Retinal pigment epithelial cell (primary cell): ENCODE data around the gene CALM3.

Experiments
- DNase-seq: peaks from one replicate; pipeline ENCODE4 v3.0.0-alpha.2; 2010; ENCODE audit warnings: low read depth
- H3K4me3 ChIP-seq: 2 replicates; pipeline ENCODE4 v1.5.1; 2011; ENCODE audit warnings: mild to moderate bottlenecking, low read length, control low read depth, moderate library complexity
- TF ChIP-seq, protein P1 (sequence below): conservative IDR thresholded peaks from 2 replicates; pipeline ENCODE4 v1.5.1; 2011; ENCODE audit warnings: low read depth, low read length, control low read depth, inconsistent platforms

The CALM3 gene

DNA sequence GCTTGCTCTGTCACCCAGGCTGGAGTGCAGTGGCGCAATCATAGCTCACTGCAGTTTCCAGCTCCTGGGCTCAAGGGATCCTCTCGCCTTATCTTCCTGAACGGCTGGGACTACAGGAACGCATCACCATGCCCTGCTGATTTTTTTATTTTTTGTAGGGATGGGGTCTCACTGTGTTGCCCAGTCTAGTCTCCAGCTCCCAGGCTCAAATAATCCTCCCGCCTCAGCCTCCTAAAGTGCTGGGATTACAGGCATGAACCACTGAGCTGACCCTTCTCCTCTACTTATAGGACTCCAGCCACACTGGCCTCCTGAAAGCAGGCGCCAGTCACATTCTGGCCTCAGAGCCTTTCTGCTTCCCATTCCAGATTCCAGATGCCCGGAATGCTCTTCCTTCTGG is 49.3 kb downstream of the CALM3 start:
- no peak overlapping the region for H3K4me3 ChIP-seq
- TF ChIP-seq, protein P1, sequence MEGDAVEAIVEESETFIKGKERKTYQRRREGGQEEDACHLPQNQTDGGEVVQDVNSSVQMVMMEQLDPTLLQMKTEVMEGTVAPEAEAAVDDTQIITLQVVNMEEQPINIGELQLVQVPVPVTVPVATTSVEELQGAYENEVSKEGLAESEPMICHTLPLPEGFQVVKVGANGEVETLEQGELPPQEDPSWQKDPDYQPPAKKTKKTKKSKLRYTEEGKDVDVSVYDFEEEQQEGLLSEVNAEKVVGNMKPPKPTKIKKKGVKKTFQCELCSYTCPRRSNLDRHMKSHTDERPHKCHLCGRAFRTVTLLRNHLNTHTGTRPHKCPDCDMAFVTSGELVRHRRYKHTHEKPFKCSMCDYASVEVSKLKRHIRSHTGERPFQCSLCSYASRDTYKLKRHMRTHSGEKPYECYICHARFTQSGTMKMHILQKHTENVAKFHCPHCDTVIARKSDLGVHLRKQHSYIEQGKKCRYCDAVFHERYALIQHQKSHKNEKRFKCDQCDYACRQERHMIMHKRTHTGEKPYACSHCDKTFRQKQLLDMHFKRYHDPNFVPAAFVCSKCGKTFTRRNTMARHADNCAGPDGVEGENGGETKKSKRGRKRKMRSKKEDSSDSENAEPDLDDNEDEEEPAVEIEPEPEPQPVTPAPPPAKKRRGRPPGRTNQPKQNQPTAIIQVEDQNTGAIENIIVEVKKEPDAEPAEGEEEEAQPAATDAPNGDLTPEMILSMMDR: no peak
- DNase-seq: no peak

DNA sequence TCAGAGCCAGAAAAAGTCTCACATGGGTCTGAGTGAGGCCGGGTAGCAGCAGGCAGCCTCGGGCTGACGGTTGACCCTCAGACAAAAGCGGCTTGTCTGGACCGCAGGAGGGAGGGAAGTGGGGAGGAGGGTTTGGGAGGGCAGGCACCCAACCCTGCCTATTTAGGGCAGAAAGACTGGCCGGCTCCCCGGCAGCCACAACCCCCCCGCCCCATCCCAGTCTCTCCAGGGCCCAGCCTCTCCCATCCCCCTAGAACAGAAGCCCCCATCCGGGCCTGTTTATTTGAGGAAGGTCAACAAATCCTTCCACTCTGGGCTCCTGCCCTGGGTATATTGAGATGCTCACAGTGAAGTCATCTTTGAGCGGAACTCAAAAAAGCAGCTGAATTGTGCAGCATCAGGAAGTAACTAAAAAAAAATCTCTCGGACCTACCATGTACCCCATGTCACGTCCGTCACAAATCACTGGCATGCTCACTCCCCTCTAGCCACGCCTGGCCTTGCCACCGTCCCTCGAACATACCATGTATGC is 53.6 kb downstream of the CALM3 start:
- H3K4me3 ChIP-seq: no peak overlapping the region
- no peak for DNase-seq
- TF ChIP-seq, protein P1: no peak

DNA sequence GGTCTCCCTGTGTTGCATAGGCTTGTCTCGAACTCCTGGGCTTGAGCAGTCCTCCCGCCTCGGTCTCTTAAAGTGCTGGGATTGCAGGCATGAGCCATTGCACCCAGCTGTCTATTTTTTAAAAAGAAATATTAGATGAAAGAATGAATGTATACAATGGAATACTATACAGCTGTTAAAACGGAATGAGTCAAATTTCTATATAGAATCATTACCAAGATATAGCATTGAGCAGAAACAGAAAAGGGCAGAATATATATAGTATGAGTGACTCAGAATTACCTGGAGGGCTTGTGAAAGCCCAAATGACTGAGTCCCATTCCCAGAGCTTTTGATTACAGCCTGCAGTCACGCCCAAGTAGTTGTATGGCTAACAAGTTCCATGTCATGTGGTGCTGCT is 55.4 kb downstream of the CALM3 start:
- no peak for DNase-seq
- TF ChIP-seq, protein P1: no peak

DNA sequence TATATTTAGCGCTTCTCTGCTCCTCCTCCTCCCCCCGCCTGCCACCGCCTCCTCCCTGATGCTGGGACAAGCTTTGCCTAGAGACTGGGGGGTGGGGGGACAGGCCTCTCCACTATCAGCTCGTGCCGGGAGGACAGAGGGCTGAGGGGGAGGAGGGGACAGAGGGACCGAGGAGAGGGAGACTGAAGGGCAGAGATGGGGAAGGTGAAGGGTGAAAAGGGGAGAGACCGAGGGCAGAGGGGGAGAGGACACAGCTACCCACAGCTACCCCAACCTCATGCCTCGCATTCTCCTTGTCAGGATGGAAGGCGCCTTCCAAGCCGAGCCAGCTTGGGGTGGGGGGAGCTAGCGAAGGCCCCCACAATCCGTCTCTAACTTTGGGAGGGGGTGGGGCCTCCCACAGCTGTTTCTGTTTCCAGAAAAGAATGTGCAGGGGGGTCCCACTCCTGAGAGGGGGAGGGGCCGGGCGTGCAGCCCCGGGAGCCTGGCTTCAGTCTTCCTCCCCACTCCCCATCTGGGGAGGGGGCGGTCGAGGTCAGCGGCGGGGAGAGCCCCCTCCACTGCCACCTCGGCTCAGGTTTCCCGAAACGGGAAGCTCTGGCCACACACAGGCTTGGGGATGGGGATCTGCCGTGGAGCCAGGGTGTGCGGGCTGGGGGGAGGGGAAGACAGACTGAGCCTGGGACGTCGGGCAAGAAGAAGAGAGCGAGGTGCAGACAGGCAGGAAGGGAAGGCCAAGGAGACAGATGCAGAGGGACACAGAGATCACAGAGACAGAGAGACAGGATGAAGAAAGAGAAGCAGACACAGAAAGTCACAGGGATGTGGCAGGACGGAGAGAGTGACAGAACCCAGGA is 58.2 kb downstream of the CALM3 start:
- DNase-seq: no peak
- TF ChIP-seq, protein P1: no peak
- no peak overlapping the region for H3K4me3 ChIP-seq

More for the DNA sequence above, 55.4 kb downstream of the CALM3 start:
- H3K4me3 ChIP-seq: no peak overlapping the region

DNA sequence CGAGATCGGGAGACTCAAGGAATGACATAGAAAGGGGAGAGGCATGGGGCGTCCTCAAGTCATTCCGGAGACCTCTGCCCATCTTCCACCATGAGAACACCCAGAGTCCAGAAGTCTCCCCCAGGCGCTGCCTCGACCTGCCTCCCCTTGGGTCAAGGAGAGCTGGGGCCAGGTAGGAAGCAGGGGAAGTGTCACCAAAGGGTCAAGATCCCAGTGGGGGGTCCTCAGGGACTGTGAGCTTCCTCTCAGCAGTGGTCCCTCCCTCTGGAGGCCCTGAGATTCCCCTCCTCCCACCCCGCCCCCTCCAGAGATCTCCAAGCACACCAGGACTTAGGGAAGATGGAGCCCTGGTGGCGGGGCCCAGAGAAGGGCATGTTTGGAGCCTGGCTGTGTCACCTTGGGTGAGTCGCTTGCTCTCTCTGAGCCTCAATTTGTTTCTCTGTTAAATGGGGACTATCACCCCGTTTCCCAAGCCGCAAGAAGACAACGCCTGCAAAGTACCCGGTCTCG is 58.9 kb downstream of the CALM3 start:
- TF ChIP-seq, protein P1: no peak
- DNase-seq: no peak
- no peak overlapping the region for H3K4me3 ChIP-seq
